HG02981 (cell line): ENCODE results near the gene SPATA18.

Experiments
- ATAC-seq: cut with Tn5 transposase; IDR thresholded peaks from one replicate; pipeline ENCODE4 v1.9.1; 2021; ENCODE audit warnings: mild to moderate bottlenecking, moderate library complexity; ENCODE audit not compliant: unreplicated experiment

SPATA18 gene

GRCh38 chr4:52051213-52051614 lies at the start of gene SPATA18:
Gene SPATA18, plus strand, starts transcription at chr4:52051304. Its CDS starts 401 bp downstream, at chr4:52051705.
- peak; percentile 40 for ATAC-seq

- ATAC-seq = no peak
Observed at GRCh38 chr4:52001616-52002015, 49.5 kb upstream of the SPATA18 start.

GRCh38 chr4:52004414-52004813 lies 46.7 kb upstream of the SPATA18 start:
- no peak for ATAC-seq

GRCh38 chr4:52005604-52006273 lies 45.4 kb upstream of the SPATA18 start:
- no peak for ATAC-seq

- ATAC-seq = no peak
Observed at GRCh38 chr4:52006887-52007286, 44.2 kb upstream of the SPATA18 start.

GRCh38 chr4:52010986-52011385 lies 40.1 kb upstream of the SPATA18 start:
- no peak for ATAC-seq

- no peak for ATAC-seq
Observed at GRCh38 chr4:52012651-52013050, 38.5 kb upstream of the SPATA18 start.

- ATAC-seq = no peak
Observed at GRCh38 chr4:52014903-52015302, 36.2 kb upstream of the SPATA18 start.

- ATAC-seq = no peak
Observed at GRCh38 chr4:52015366-52015765, 35.7 kb upstream of the SPATA18 start.

GRCh38 chr4:52016981-52017380 lies 34.1 kb upstream of the SPATA18 start:
- ATAC-seq = no peak

GRCh38 chr4:52017814-52018213 lies 33.3 kb upstream of the SPATA18 start:
- ATAC-seq = no peak

- ATAC-seq = no peak
Observed at GRCh38 chr4:52019936-52020657, 31.0 kb upstream of the SPATA18 start, which contains the start of gene LRRC66. Gene LRRC66, minus strand, starts transcription at chr4:52020363. Its CDS starts 2,750 bp downstream, at chr4:52017613.

GRCh38 chr4:52028970-52029369 lies 22.1 kb upstream of the SPATA18 start:
- no peak for ATAC-seq

- no peak for ATAC-seq
Observed at GRCh38 chr4:52032005-52032404, 19.1 kb upstream of the SPATA18 start.

- no peak for ATAC-seq
Observed at GRCh38 chr4:52035190-52035589, 15.9 kb upstream of the SPATA18 start.

GRCh38 chr4:52036886-52037530 lies 14.1 kb upstream of the SPATA18 start:
- no peak for ATAC-seq

GRCh38 chr4:52037689-52038102 lies 13.4 kb upstream of the SPATA18 start:
- peak; percentile 47 for ATAC-seq

- peak; percentile 90 for ATAC-seq
Observed at GRCh38 chr4:52038103-52038912, 12.8 kb upstream of the SPATA18 start, which contains the start of gene SGCB. Gene SGCB, minus strand, starts transcription at chr4:52038299. Its CDS starts 40 bp downstream, at chr4:52038259.

GRCh38 chr4:52045028-52045427 lies 6.1 kb upstream of the SPATA18 start:
- no peak for ATAC-seq

- ATAC-seq = no peak
Observed at GRCh38 chr4:52049266-52049665, 1.8 kb upstream of the SPATA18 start.
